ENCODE data around the gene ADK. TPM values are rescaled to one million over a fixed set of nuclear protein-coding genes. Genes with fewer than 3 reads are reported as not detected.
"Not testable (repeated sequence)": the region's sequence is repeated elsewhere in the genome, so short reads cannot be mapped to it uniquely, and the experiment has no call there.

ADK gene
- total RNA-seq, 1 experiment from 2014 or later: 26.8 TPM

DNA sequence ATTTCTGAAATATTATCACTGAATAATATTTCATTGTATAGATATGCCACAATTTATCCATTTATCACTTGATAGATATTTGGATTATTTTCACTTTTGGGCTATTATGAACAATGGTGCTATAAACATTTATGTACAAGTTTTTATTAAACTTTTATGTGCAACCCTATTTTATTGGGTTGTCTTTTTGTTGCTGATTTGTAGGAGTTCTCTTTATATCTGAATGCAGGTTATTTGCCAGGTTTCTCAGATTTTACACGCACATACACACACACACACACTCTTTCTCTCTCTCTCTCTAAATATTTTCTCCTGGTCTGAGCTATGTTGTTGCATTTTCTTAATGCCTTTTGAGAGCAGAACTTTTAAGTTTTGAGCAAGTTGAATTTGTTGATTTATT is 36.2 kb downstream of the ADK start:
- Histone ChIP-seq H3K23me2 (ENCODE audit: insufficient read length, low read depth, low read length, poor library complexity, severe bottlenecking) (no peaks in the 10 kb centered on the region), H3K9me3 (ENCODE audit: control insufficient read depth, low read depth, low read length) (no peaks in the 10 kb centered on the region), H3K9ac (ENCODE audit: extremely low read depth, insufficient read length, low read length) (no peak overlapping the region), H3K14ac (ENCODE audit: insufficient read depth, low read length) (no peak overlapping the region), H3K56ac (ENCODE audit: insufficient read length, low read depth, low read length) (no peak overlapping the region), H3K4ac (ENCODE audit: low read depth, low read length) (no peak overlapping the region), H4K20me1 (ENCODE audit: control insufficient read depth, insufficient read depth, insufficient read length) (no peaks in the 10 kb centered on the region), H4K91ac (ENCODE audit: insufficient read length, low read depth, low read length) (no peak overlapping the region), H3K79me1 (ENCODE audit: insufficient read depth, low read depth, low read length, poor library complexity, severe bottlenecking) (peaks cover 9% of the 10 kb centered on the region), H2AK5ac (ENCODE audit: insufficient read length, low read length) (no peak overlapping the region), H4K5ac (ENCODE audit: insufficient read length, low read depth, low read length) (no peak overlapping the region), H3K4me2 (ENCODE audit: insufficient read depth, insufficient read length, low read length) (no peak overlapping the region), H2BK120ac (ENCODE audit: low read depth, low read length, poor library complexity, severe bottlenecking) (no peak overlapping the region), H3K18ac (ENCODE audit: insufficient read length, low read depth, low read length) (no peak overlapping the region), H3K27me3 (ENCODE audit: insufficient read depth, low read length) (no peaks in the 10 kb centered on the region), H3K4me1 (ENCODE audit: insufficient read depth, low read length) (no peaks in the 10 kb centered on the region), H2BK20ac (ENCODE audit: low read depth, low read length, poor library complexity, severe bottlenecking) (no peak overlapping the region), H3K27ac (ENCODE audit: insufficient read length, low read depth, low read length) (no peak overlapping the region), H2BK5ac (ENCODE audit: insufficient read length, low read length) (no peak overlapping the region), H4K8ac (replicated peaks; ENCODE audit: insufficient read length, low read depth, low read length) (no peak overlapping the region), H2BK12ac (ENCODE audit: insufficient read length, low read depth, low read length) (no peak overlapping the region), H3K23ac (ENCODE audit: insufficient read length, low read depth, low read length) (no peak overlapping the region), H3K79me2 (ENCODE audit: insufficient read depth, low read length) (no peaks in the 10 kb centered on the region; the same call in 1 of the 2 replicates), H3T11ph (ENCODE audit: low read length) (no peak overlapping the region), H2AFZ (ENCODE audit: low read length) (no peak overlapping the region), H2BK15ac (ENCODE audit: low read depth, low read length) (no peak overlapping the region)
- Mint-ChIP-seq H3K9me3 (no peaks in the 10 kb centered on the region), H3K27me3 (ENCODE audit: low read depth) (no peaks in the 10 kb centered on the region), H3K4me1 (peaks cover 11 to 14% of the 10 kb centered on the region in 2 experiments), H3K36me3 (ENCODE audit: insufficient read depth in 1 of 3, low read depth in 3 of 3) (no peaks in the 10 kb centered on the region; a peak in 1 of 7 replicates), H3K4me3 (no peak overlapping the region), H3K27ac (peak overlapping the region in 1 of 3 experiments; percentile 6; a peak in 2 of 7 replicates)
- TF ChIP-seq, protein P1, sequence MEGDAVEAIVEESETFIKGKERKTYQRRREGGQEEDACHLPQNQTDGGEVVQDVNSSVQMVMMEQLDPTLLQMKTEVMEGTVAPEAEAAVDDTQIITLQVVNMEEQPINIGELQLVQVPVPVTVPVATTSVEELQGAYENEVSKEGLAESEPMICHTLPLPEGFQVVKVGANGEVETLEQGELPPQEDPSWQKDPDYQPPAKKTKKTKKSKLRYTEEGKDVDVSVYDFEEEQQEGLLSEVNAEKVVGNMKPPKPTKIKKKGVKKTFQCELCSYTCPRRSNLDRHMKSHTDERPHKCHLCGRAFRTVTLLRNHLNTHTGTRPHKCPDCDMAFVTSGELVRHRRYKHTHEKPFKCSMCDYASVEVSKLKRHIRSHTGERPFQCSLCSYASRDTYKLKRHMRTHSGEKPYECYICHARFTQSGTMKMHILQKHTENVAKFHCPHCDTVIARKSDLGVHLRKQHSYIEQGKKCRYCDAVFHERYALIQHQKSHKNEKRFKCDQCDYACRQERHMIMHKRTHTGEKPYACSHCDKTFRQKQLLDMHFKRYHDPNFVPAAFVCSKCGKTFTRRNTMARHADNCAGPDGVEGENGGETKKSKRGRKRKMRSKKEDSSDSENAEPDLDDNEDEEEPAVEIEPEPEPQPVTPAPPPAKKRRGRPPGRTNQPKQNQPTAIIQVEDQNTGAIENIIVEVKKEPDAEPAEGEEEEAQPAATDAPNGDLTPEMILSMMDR (conservative IDR thresholded peaks at IDR 0.05): no peak
- DNase-seq: no peak
- no CpG with 5 or more reads among the region's 1 CpG for WGBS (ENCODE audit: extremely low coverage, insufficient read length, low lambda C conversion rate)

DNA sequence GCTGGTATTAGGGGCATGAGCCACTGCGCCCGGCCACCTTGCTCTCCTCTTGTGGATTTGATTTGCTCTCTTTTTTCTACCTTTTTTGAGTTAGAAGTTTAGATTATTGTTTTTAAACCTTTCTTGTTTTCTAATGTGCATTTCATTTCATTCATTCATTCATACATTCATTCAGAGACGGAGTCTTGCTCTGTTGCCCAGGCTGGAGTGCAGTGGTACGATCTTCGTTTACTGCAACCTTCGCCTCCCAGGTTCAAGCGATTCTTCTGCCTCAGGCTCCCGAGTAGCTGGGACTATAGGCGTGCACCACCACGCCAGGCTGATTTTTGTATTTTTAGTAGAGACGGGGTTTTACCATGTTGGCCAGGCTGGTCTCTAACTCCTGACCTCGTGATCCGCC is 37.6 kb downstream of the ADK start:
- H3K36me3 Mint-ChIP-seq (ENCODE audit: insufficient read depth in 1 of 3, low read depth in 3 of 3); H2BK15ac ChIP-seq (ENCODE audit: low read depth, low read length); H3K4me3 Mint-ChIP-seq; H3K9me3 ChIP-seq (ENCODE audit: control insufficient read depth, low read depth, low read length); H3K4me1 ChIP-seq (ENCODE audit: insufficient read depth, low read length); H2AFZ ChIP-seq (ENCODE audit: low read length); H4K8ac ChIP-seq (replicated peaks; ENCODE audit: insufficient read length, low read depth, low read length); H3K4ac ChIP-seq (ENCODE audit: low read depth, low read length); H2BK5ac ChIP-seq (ENCODE audit: insufficient read length, low read length); H4K5ac ChIP-seq (ENCODE audit: insufficient read length, low read depth, low read length); H3K79me2 ChIP-seq (ENCODE audit: insufficient read depth, low read length); H2BK20ac ChIP-seq (ENCODE audit: low read depth, low read length, poor library complexity, severe bottlenecking); H2BK12ac ChIP-seq (ENCODE audit: insufficient read length, low read depth, low read length); H3K23me2 ChIP-seq (ENCODE audit: insufficient read length, low read depth, low read length, poor library complexity, severe bottlenecking); H3K14ac ChIP-seq (ENCODE audit: insufficient read depth, low read length); H3K27ac Mint-ChIP-seq; H3K27me3 ChIP-seq (ENCODE audit: insufficient read depth, low read length); H3K27ac ChIP-seq (ENCODE audit: insufficient read length, low read depth, low read length); H3K27me3 Mint-ChIP-seq (ENCODE audit: low read depth); H4K20me1 ChIP-seq (ENCODE audit: control insufficient read depth, insufficient read depth, insufficient read length); H3K23ac ChIP-seq (ENCODE audit: insufficient read length, low read depth, low read length); H3K9me3 Mint-ChIP-seq; H2BK120ac ChIP-seq (ENCODE audit: low read depth, low read length, poor library complexity, severe bottlenecking); H2AK5ac ChIP-seq (ENCODE audit: insufficient read length, low read length); H3K18ac ChIP-seq (ENCODE audit: insufficient read length, low read depth, low read length); H3T11ph ChIP-seq (ENCODE audit: low read length); H3K79me1 ChIP-seq (ENCODE audit: insufficient read depth, low read depth, low read length, poor library complexity, severe bottlenecking); H3K56ac ChIP-seq (ENCODE audit: insufficient read length, low read depth, low read length); DNase-seq; H4K91ac ChIP-seq (ENCODE audit: insufficient read length, low read depth, low read length); H3K9ac ChIP-seq (ENCODE audit: extremely low read depth, insufficient read length, low read length); H3K4me2 ChIP-seq (ENCODE audit: insufficient read depth, insufficient read length, low read length): not testable (repeated sequence)
- H3K4me1 Mint-ChIP-seq: peaks cover 18 to 19% of the 10 kb centered on the region in 2 experiments
- WGBS (ENCODE audit: extremely low coverage, insufficient read length, low lambda C conversion rate): no CpG with 5 or more reads among the region's 13 CpGs
